Tibial nerve (tissue), 4 donors: ENCODE results near the gene MLNR. TPM values are rescaled to one million over a fixed set of nuclear protein-coding genes. Genes with fewer than 3 reads are reported as not detected.

Experiments used
- DNase-seq, 2 donors: peaks; one replicate each; pipeline ENCODE4 v3.0.0-alpha.2; 2019; ENCODE audit warnings: low spot score in 2 of 2
- H3K27ac ChIP-seq, 4 donors: fragments of 200-600 bp; sonication (generic) in 3 of 4; one replicate each; pipeline ENCODE4 v1.5.1; 2017 to 2019; ENCODE audit warnings: mild to moderate bottlenecking in 1 of 4
- H3K27me3 ChIP-seq, 2 donors: fragments of 200-600 bp; sonication (generic) in 1 of 2; one replicate each; pipeline versions ENCODE4 v1.5.1 to v1.6.0; 2017 to 2019
- H3K36me3 ChIP-seq, 3 donors: fragments of 200-600 bp; sonication (generic); one replicate each; pipeline ENCODE4 v1.5.1; 2018 to 2019
- H3K4me1 ChIP-seq, 4 donors: fragments of 200-600 bp; sonication (generic) in 3 of 4; one replicate each; pipeline ENCODE4 v1.5.1; 2017 to 2019
- H3K4me3 ChIP-seq, 4 donors: fragments of 200-600 bp; sonication (generic) in 3 of 4; one replicate each; pipeline ENCODE4 v1.5.1; 2017 to 2019; ENCODE audit warnings: mild to moderate bottlenecking in 1 of 4, moderate library complexity in 1 of 4
- H3K9me3 ChIP-seq, 4 donors: fragments of 200-600 bp; sonication (generic) in 3 of 4; one replicate each; pipeline ENCODE4 v1.5.1; 2017 to 2019
- EP300 ChIP-seq, 2 donors: sonication (generic); formaldehyde crosslinking; IDR thresholded peaks; one replicate each; pipeline ENCODE4 v1.6.1; 2017; ENCODE audit warnings: antibody characterized with exemption in 2 of 2, mild to moderate bottlenecking in 1 of 2
- POLR2A ChIP-seq, 2 donors: fragments of 450-650 bp; IDR thresholded peaks; one replicate each; pipeline ENCODE4 v1.6.1; 2017; ENCODE audit warnings: antibody characterized with exemption in 2 of 2, mild to moderate bottlenecking in 2 of 2, moderate library complexity in 2 of 2
- WGBS, 2 donors: methylation state at CpG; one replicate each; pipeline ENCODE4 v1.1.5; 2018; 5-methylcytosine and 5-hydroxymethylcytosine counted together
- total RNA-seq, 4 donors: library from RNA; depleted of rRNA; stranded (reverse); fragments of >200 nt; gene quantifications; one replicate each; pipeline ENCODE4 v1.1.0, GENCODE V29; 2016
- TF ChIP-seq, protein P1 (sequence below), 5 experiments: fragments of 200-600 bp in 3 of 5; fragments of 450-650 bp in 2 of 5; sonication (generic) in 3 of 5; IDR thresholded peaks; one replicate each; pipeline ENCODE4 v1.5.1; 2016 to 2019; ENCODE audit warnings: antibody characterized with exemption in 5 of 5, mild to moderate bottlenecking in 3 of 5, moderate library complexity in 2 of 5

The MLNR gene
- total RNA-seq, 4 donors from 2014 or later: 0.42 TPM; not detected in 3

DNA sequence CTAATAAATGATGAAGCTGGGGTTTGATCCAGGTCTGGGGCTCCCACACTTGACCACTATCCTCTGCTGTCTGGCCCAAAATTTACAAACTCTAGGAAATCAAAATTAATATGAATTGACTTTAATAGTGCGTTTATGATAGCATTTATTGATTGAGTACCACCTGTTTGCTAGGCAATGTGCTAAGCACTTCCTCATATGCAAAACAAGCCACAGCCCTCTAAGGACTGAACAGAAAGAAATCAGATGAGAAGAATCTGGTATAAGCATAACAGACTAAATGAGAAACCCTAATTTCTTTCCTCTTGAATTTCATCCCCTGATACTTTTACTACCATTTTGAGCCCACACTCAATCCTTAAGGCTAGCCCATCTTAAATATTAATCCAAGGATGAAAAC lies 6.6 kb upstream of the MLNR start:
- Histone ChIP-seq H3K4me3 (no peak overlapping the region), H3K36me3 (peaks cover 0 to 28% (median 0%) of the 10 kb centered on the region in 3 donors), H3K9me3 (no peaks in the 10 kb centered on the region), H3K27ac (no peak overlapping the region), H3K4me1 (peaks cover 0 to 12% (median 4%) of the 10 kb centered on the region in 4 donors), H3K27me3 (peaks cover 0 to 7% of the 10 kb centered on the region in 2 donors)
- 90 to 95% methylated on average over 1 of the region's 1 CpG for WGBS, 2 donors
- no peak for TF ChIP-seq POLR2A (IDR thresholded peaks at IDR 0.05)
- TF ChIP-seq, protein P1, sequence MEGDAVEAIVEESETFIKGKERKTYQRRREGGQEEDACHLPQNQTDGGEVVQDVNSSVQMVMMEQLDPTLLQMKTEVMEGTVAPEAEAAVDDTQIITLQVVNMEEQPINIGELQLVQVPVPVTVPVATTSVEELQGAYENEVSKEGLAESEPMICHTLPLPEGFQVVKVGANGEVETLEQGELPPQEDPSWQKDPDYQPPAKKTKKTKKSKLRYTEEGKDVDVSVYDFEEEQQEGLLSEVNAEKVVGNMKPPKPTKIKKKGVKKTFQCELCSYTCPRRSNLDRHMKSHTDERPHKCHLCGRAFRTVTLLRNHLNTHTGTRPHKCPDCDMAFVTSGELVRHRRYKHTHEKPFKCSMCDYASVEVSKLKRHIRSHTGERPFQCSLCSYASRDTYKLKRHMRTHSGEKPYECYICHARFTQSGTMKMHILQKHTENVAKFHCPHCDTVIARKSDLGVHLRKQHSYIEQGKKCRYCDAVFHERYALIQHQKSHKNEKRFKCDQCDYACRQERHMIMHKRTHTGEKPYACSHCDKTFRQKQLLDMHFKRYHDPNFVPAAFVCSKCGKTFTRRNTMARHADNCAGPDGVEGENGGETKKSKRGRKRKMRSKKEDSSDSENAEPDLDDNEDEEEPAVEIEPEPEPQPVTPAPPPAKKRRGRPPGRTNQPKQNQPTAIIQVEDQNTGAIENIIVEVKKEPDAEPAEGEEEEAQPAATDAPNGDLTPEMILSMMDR (IDR thresholded peaks at IDR 0.05): no peak
- TF ChIP-seq EP300 (IDR thresholded peaks at IDR 0.05): no peak
- no peak for DNase-seq

DNA sequence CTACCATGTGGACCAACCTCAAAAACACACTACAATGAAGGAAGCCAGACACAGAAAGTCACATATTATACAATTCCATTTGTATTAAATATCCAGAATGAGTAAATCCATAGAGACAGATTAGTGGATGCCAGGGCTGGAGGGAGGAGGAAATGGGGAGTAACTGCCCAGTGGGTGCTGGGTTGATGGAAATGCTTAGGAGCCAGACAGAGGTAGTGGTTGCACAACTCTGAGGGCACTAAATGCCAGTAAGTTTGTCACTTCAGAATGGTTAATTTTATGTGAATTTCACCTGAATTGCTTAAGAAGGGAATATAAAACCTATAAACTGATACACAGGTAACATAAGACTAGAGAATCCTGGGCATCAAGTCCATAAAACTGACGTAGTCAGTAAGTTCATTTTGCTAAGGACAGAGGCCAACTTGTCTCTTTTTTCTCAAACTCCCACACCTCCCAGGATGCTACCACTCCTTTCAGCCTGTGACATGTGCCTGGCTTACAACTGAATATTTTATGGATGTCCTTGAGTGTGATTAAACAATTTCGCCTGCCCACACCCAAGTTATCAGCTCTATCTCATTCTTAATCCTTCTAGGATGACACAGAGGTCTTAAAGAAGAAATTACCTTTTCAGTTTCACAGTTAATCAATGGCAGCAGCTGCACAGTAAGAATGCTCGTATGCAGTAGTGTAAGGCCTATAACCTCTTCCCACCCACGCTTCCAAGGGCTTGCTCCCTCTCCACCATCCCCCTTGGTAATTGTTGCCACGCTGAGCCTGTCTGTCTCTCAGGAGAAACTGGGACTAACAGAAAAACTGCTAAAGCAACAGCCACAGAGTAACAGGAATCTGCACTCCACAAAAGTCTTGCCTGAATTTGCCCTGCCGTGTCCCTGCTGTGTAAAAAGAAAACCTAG lies 5.9 kb upstream of the MLNR start:
- Histone ChIP-seq H3K4me3 (no peak overlapping the region), H3K9me3 (no peaks in the 10 kb centered on the region), H3K27ac (peak overlapping the region in 1 of 4 donors; percentile 23), H3K27me3 (peaks cover 0 to 14% of the 10 kb centered on the region in 2 donors), H3K36me3 (peaks cover 0 to 22% (median 0%) of the 10 kb centered on the region in 3 donors), H3K4me1 (peaks cover 0 to 20% (median 4%) of the 10 kb centered on the region in 4 donors)
- WGBS, 2 donors: 50 to 62% methylated on average over 6 of the region's 6 CpGs
- DNase-seq: no peak
- TF ChIP-seq, protein P1 (IDR thresholded peaks at IDR 0.05): no peak
- TF ChIP-seq EP300 (IDR thresholded peaks at IDR 0.05) (no peak), POLR2A (IDR thresholded peaks at IDR 0.05) (no peak)

DNA sequence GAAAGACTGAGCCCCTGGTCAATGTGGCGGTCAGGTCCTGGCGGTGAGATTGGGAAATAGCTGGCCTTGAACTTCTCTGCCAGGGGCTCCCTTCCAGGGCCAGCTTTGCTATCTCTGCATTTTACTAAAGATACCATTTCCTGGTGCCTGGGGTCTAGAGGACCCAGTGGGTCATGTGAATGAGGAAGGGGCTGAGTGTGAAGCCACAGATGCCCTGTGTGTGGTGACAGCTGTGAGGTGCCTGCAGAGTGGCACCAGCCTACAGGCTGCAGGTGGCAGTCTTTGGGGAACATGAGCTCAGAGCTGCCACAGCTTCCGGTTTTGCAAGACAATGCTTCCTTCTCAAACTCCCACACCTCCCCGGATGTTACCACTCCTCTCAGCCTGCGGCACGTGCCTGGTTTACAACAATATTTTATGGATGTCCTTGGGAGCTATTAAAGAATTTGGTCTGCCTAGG lies 5.2 kb upstream of the MLNR start:
- H3K4me1 ChIP-seq: peaks cover 0 to 26% (median 4%) of the 10 kb centered on the region in 4 donors
- H3K36me3 ChIP-seq: peaks cover 0 to 17% (median 0%) of the 10 kb centered on the region in 3 donors
- TF ChIP-seq EP300 (IDR thresholded peaks at IDR 0.05) (peak in 1 of 2 donors; percentile 36), POLR2A (IDR thresholded peaks at IDR 0.05) (no peak)
- peaks cover 0 to 21% of the 10 kb centered on the region in 2 donors for H3K27me3 ChIP-seq
- peak overlapping the region in 1 of 4 donors; percentile 23 for H3K27ac ChIP-seq
- DNase-seq: peak in 1 of 2 donors; percentile 18
- whole genome bisulfite sequencing, 2 donors: 42 to 50% methylated on average over 6 of the region's 6 CpGs
- H3K4me3 ChIP-seq: no peak overlapping the region
- no peaks in the 10 kb centered on the region for H3K9me3 ChIP-seq

DNA sequence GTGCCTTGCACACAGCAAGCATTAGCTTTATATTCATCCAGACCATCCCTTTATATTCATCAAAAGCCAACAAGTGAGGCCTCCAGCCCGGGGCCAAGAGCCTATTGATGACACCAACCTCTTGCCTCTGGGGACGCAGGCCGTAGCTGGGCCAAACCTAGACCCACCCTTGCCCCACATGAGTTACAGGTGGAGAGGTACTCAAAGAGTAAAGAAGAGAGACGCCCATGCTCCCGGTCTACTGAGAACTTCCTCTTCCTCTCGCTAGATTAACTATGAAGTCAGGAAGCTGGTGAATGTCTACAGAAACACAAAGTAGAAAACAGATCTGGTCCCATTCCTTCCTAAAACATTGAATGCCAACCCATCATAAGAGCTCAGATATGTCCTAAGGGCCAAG lies 3.8 kb upstream of the MLNR start:
- DNase-seq: no peak

DNA sequence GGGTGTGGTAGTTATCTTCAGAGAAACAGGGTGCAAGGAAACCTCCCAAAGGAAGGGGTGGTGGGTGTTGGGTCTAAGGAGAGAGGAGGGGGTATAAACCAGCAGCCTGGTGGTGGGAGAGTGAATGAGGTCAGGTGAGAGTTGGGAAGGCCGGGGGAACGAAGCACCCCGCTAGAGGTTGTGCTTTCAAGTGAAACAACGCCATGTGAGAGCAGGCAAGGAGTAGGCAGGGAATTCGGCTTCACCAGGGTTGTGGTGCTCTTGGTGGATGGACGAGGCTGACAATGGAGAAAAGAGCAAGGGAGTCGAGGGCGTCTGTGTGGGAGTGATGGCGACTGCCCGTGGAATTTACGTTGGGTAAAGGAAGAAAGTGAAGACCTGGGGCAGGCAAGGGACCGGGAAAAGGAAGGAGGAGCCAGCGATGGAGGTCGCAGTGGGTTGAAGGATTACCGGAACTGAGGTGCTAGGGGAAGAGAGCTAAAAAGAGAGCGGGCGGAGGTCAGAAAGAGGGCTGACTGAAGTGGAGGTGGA lies 2.1 kb upstream of the MLNR start:
- Histone ChIP-seq H3K4me3 (no peak overlapping the region), H3K36me3 (no peaks in the 10 kb centered on the region), H3K9me3 (no peaks in the 10 kb centered on the region), H3K27ac (no peak overlapping the region), H3K27me3 (peaks cover 0 to 48% of the 10 kb centered on the region in 2 donors), H3K4me1 (peaks cover 0 to 41% (median 14%) of the 10 kb centered on the region in 4 donors)
- WGBS, 2 donors: 29 to 46% methylated on average over 17 of the region's 17 CpGs
- no peak for TF ChIP-seq EP300 (IDR thresholded peaks at IDR 0.05)
- DNase-seq: no peak

More for the DNA sequence above, 3.8 kb upstream of the MLNR start:
- TF ChIP-seq, protein P1 (IDR thresholded peaks at IDR 0.05): no peak
- TF ChIP-seq EP300 (IDR thresholded peaks at IDR 0.05): no peak
- TF ChIP-seq POLR2A (IDR thresholded peaks at IDR 0.05): no peak
- H3K27ac ChIP-seq: no peak overlapping the region
- no peaks in the 10 kb centered on the region for H3K9me3 ChIP-seq
- H3K4me3 ChIP-seq: no peak overlapping the region
- H3K27me3 ChIP-seq: peaks cover 0 to 32% of the 10 kb centered on the region in 2 donors
- H3K4me1 ChIP-seq: peaks cover 0 to 39% (median 14%) of the 10 kb centered on the region in 4 donors
- WGBS, 2 donors: 83 to 91% methylated on average over 6 of the region's 6 CpGs
- peaks cover 0 to 5% (median 0%) of the 10 kb centered on the region in 3 donors for H3K36me3 ChIP-seq
